ENCODE results near the gene PKP1.

PKP1 gene

DNA sequence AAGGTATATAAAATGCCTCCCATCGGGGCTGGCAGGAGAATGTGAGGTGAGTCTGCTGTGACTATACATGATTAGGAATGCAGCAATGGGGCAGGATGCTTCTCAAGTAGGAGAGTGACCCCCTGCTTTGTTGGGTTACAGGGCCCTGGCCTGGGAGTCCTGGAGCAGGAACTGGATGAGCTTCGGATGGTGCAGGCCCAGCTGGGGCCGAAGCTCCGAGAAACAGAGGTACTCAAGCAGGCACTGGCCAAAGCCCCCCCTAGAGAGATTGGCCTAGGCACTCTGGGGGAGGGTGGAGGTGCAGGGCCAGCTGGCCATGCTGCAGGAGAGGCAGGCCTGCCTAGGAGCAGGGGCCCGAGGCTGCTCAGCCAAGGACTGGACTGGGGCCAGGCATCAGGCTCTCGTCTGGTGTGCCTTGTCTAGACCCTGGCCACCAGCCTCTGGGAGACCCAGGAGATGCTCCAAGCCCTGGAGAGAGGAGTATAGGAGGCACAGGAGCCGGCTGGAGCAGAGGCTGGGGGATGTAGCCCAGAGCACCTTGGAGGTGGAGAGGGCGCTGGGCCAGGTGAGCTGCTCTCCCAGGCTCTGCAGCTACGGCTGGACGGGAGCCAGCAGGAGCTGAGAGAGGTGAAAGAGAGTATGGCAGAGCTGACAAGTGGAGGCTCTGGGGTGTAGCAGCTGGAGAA lies 32.8 kb upstream of the PKP1 start:
- DNase-seq (ENCODE audit: low spot score): peak; percentile 8
- in situ Hi-C loops (cut with MboI; ENCODE audit: low sequenced_read_pairs, unreplicated experiment): no loop called here

DNA sequence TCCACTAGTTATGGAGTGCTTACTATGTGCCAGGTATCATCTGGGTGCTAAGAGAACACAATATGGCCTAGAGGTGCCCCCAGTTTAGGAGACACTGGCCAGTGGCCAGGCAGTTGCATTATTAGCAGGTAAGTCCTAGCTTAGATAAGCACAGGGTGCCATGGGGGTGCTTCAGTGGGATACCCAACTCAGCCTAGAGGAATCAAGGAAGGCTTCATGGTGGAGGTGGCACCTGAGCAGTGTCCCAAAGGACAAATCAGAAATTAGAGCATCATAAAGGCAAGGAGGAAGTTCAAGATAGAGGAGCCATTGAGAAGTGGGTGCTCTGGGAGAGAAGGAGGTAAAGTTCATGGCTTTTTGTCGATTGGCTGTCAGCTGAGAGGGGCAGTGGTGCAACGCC lies 31.9 kb upstream of the PKP1 start:
- TF ChIP-seq, protein P1, sequence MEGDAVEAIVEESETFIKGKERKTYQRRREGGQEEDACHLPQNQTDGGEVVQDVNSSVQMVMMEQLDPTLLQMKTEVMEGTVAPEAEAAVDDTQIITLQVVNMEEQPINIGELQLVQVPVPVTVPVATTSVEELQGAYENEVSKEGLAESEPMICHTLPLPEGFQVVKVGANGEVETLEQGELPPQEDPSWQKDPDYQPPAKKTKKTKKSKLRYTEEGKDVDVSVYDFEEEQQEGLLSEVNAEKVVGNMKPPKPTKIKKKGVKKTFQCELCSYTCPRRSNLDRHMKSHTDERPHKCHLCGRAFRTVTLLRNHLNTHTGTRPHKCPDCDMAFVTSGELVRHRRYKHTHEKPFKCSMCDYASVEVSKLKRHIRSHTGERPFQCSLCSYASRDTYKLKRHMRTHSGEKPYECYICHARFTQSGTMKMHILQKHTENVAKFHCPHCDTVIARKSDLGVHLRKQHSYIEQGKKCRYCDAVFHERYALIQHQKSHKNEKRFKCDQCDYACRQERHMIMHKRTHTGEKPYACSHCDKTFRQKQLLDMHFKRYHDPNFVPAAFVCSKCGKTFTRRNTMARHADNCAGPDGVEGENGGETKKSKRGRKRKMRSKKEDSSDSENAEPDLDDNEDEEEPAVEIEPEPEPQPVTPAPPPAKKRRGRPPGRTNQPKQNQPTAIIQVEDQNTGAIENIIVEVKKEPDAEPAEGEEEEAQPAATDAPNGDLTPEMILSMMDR (IDR thresholded peaks at IDR 0.05; ENCODE audit: borderline replicate concordance, control extremely low read depth, extremely low read depth, insufficient read depth, missing control alignments): no peak
- DNase-seq (ENCODE audit: low spot score): peak; percentile 6
- in situ Hi-C loops (cut with MboI; ENCODE audit: low sequenced_read_pairs, unreplicated experiment): no loop called here

More for the DNA sequence above, 32.8 kb upstream of the PKP1 start:
- TF ChIP-seq, protein P1 (IDR thresholded peaks at IDR 0.05; ENCODE audit: borderline replicate concordance, control extremely low read depth, extremely low read depth, insufficient read depth, missing control alignments): no peak

- TF ChIP-seq, protein P1 (IDR thresholded peaks at IDR 0.05; ENCODE audit: borderline replicate concordance, control extremely low read depth, extremely low read depth, insufficient read depth, missing control alignments): no peak
- in situ Hi-C loops (cut with MboI; ENCODE audit: low sequenced_read_pairs, unreplicated experiment): no loop called here
Observed at GRCh38 chr1:201251851-201252430, 31.4 kb upstream of the PKP1 start.

GRCh38 chr1:201252944-201253371 lies 30.3 kb upstream of the PKP1 start:
- in situ Hi-C loops (cut with MboI; ENCODE audit: low sequenced_read_pairs, unreplicated experiment): no loop called here
- DNase-seq (ENCODE audit: low spot score): peak; percentile 34
- TF ChIP-seq, protein P1 (IDR thresholded peaks at IDR 0.05; ENCODE audit: borderline replicate concordance, control extremely low read depth, extremely low read depth, insufficient read depth, missing control alignments): no peak

More at GRCh38 chr1:201251851-201252430, 31.4 kb upstream of the PKP1 start:
- peak; percentile 17 for DNase-seq (ENCODE audit: low spot score)

- TF ChIP-seq, protein P1 (IDR thresholded peaks at IDR 0.05; ENCODE audit: borderline replicate concordance, control extremely low read depth, extremely low read depth, insufficient read depth, missing control alignments): no peak
- in situ Hi-C loops (cut with MboI; ENCODE audit: low sequenced_read_pairs, unreplicated experiment): no loop called here
- no peak for DNase-seq (ENCODE audit: low spot score)
Observed at GRCh38 chr1:201253411-201253810, 29.9 kb upstream of the PKP1 start.

GRCh38 chr1:201253906-201254624 lies 29.2 kb upstream of the PKP1 start:
- DNase-seq (ENCODE audit: low spot score): peak; percentile 33
- in situ Hi-C loops (cut with MboI; ENCODE audit: low sequenced_read_pairs, unreplicated experiment): no loop called here
- TF ChIP-seq, protein P1 (IDR thresholded peaks at IDR 0.05; ENCODE audit: borderline replicate concordance, control extremely low read depth, extremely low read depth, insufficient read depth, missing control alignments): no peak

Measured in GM13976 (cell line).